NCI-H774 (cell line): ENCODE data around the gene PSMD1.

ENCODE experiments used
- DNase-seq: peaks from one replicate; lab custom pipeline; 2025; lab: John Stamatoyannopoulos, UW

PSMD1 gene

DNA sequence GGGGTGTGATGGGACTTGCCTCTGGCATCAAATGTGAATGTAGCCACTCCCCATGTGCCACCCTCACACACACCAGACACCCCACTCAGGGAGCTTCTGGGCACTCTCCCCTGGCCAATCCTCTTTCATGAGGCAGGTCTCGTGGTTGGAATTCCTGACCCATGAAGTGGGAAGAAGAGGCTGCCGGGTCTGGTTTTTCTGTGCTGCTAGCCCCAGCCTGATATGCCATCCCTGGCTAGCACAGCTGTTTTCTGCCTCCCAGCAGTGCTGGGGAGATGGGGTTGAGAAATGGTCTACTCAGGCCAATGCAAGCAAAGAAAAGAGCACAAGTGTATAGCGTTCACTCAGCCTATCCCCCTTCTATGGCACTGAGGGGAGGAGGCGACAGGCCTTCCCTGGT lies 20.5 kb upstream of the PSMD1 start:
- no peak for DNase-seq

DNA sequence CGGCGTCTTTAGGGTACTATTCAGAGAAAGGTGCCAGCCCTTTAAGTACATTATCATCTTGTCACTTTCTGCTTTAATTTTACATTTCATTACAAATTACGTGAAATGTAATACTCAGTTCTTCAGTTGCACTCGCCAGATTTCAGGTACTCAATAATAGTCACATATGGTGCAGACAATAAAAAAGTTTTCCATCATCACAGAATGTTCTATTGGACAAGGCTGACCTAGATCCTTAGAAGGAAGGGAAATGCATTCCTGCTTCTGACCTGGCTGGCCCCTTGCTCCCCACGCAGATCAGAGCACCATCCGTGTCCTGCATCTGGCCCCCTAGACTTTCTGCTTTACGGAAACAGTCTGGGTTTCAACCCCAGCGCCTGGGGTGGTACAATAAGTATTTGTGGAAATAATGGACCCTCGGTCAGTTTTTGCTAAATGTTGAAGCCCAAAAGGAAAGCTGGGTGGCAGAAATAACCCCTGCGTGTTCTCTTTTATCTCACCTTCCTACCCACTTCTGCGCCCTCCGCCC lies 20.0 kb upstream of the PSMD1 start:
- no peak for DNase-seq

DNA sequence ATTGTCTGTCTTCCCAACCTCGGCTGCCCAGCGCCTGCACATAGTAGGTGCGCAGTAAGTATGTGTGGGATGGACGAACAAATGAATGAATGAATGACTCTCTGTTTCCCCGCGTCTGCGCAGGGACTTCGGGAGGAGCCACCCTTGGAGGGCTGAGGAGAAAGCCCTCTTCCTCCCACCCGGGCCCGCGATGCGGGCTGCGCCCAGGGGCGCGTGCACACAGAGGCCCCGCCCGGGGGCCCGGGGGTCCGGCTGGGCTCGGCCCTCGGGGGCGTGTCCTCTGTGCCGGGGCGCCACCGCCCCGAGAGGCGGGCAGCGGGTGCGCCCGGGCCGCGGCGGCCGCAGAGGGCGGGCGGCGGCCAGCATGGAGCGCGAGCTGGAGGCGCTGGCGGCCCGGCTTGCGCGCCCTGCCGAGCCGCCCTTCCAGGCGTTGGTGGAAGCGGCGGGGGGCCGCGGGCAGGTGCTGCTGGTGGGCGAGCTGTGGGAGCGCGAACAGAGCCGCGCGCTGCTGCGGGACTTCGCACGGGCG lies 19.4 kb upstream of the PSMD1 start, which contains the start of gene C2orf72:
Gene C2orf72 (plus strand): TSS at position 322 of the 529 bp plus-strand sequence. CDS start 43 bp downstream, at position 365.
- DNase-seq, result no peak

DNA sequence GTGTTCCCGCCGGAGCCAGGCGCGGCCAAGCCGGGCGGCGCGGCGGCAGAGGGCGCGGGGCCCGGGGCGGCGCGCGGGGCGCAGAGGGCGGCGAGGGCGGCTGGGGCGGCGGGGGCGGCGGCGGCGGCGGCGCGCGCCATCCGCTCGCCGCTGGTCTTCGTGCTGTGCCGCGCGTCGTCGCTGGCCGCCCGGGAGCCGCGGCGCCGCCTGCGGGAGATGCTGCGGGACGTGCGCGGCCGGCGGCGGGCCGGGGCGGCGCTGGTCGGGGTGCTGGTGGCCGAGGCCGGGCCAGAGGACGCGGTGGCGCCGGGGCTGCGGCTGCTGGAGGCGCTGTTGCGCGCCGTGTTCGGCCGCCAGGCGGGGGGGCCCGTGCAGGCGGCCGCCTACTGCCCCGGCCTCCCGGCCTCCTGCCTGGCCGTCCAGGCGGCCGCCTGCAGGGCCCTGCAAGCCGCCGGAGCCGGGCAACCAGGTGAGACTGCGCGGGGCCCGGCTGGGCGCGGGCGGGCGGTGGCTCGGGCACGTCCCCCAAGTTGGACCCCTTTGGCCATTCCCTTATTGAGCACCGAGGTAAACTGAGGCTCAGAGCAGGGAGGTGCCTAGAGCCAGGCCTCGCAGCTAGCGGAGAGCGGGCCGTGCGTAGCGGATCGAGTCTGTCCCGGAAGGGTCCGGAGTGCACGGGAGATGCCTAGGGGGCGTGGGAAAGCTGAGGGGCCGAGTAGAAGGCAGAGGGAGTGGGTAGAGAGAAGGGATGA lies 18.8 kb upstream of the PSMD1 start:
- DNase-seq, result no peak

DNA sequence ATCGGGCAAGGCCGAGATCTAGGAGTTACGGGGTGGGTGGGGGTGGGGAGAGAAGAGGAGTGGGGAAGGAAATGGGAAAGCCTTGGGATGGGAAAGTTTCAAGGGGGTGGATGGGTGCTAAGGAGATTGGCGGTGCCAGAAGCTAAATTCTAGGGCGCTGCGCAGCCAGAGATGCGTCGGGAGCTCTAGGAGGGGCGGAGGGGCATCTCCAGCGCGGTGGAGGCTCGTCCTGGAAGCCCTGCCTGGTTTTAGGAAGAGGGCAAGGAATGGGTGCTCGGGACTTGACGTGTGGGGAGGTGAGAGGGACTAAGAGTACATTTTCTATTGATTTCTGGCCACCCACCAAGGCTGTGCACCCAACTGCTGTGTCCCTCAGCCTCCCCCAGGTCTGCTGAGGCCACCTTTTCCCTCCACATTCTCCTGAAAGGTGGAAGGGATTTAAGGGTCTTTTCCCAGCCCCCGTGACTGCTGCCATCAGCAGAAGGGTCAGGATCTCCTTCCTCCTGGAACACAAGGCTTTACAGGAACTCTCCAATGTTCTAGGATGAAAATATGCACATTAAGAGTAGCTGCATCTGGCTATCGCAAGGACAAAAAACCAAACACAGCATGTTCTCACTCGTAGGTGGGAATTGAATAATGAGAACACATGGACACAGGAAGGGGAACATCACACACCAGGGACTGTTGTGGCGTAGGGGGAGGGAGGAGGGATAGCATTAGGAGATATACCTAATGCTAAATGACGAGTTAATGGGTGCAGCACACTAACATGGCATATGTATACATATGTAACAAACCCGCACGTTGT lies 18.0 kb upstream of the PSMD1 start:
- DNase-seq, result no peak

- DNase-seq, result no peak
These were observed 17.4 kb upstream of the PSMD1 start for GRCh38 chr2:231039294-231039664.

GRCh38 chr2:231039821-231040364 lies 16.8 kb upstream of the PSMD1 start:
- no peak for DNase-seq

DNA sequence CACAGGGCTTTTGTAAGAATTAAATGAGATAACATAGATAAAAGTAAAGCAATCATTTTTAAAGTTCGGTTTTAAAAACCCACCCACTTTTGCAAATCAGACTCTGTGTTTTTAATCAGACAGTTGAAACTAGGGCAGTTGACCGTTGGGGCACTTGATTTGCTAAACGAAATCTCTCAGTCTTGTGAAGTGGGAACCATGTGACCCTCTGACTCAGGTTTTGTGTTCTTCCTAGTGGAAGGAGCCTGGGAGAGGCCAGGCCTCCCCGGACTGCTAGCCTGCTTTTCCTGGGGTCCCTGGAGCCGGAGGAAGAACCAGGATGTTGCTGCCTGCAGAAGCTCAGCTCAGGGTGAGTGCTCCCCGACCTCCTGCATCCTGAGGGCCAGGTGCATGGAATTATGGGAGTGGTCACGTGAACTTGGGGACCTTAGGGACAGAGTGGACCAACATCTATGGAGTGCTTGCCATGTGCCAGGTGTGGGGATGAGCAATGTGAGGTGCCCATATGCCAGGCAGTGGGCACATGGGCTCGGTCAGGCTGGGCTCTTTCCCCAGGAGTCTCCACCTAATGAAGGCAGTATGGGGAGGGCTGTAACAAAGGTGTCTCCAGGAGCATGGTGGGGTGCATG lies 15.5 kb upstream of the PSMD1 start:
- DNase-seq, result no peak

DNA sequence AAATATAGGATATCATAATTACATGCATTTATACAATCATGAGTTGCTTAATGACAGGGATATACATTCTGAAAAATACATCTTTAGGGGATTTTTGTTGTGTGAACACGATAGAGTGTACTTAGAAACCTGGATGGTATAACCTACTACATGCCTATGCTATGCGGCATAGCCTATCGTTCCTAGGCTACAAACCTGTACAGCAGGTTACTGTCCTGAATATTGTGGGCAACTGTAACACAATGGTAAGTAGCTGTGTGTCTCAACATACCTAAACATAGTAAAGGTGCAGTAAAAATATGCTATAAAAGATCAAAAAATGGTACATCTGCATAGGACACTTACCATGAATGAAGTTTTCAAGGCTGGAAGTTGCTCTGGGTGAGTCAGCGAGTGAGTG lies 12.9 kb upstream of the PSMD1 start:
- no peak for DNase-seq

DNA sequence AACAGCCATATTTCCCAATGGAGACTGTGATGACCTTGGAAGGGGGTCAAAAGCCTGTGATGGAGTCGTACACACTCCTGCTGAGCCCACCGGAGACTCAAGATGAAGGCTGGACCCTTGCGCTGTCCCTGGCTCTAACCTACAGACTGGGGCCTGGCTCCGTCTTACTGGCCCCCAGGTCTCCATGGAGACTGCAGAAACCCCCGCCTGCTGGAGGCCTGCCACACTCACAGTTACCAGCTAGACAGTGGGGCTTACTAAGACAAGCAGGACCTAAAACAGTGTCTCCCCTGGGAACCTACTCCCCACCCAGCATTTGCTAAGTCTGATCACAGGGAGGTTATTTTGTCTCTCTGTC lies 9.8 kb upstream of the PSMD1 start:
- no peak for DNase-seq

GRCh38 chr2:231047274-231047922 lies 9.3 kb upstream of the PSMD1 start:
- no peak for DNase-seq

- DNase-seq, result no peak
These were observed 8.4 kb upstream of the PSMD1 start for GRCh38 chr2:231047923-231048915.

GRCh38 chr2:231049286-231050017 lies 7.2 kb upstream of the PSMD1 start:
- DNase-seq, result no peak

DNA sequence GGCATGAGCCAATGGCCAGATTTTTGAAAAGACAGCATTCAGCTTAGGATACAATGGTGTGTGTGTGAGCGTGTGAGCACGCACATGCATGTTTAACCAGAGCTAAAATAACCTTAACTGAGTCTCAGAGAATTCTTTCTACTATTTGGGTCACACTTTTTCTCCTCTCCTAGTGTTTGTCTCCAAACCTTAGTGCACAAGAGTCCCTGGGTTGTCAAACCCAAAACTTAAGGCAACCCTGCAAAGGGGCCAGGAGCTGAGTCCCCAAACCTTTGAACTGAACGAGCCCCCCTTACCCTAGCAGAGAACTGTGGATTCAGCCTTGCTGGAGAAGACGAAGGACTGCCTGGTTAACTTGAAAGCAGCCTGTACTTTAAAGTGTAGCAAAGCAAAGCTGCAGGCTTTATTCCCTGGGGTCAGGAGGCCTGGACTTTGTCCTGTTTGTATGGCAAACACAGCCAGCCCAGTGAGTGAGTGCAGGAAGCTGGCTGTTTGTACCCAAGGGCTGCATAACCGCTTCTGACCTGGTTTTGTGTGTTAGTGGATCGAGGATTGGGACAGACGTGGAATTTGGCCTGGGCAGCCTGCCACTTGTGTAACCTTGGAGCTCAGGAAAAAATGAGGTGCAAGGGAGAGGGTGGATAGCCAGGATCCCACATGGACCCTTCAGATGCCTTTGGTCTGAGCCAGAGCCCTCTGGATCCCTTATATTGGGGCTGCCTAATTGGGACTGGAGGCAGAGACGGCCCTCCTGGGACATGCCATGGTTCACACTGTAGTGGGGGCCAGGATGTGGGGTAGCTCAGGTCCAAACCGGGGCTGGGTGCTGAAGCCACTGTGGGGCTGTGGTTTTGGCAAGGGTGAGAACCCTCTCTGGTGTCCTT lies 6.4 kb upstream of the PSMD1 start:
- DNase-seq, result no peak

- no peak for DNase-seq
These were observed 5.6 kb upstream of the PSMD1 start for GRCh38 chr2:231051116-231051515.

GRCh38 chr2:231052494-231053451 lies 3.9 kb upstream of the PSMD1 start:
- peak; percentile 68 for DNase-seq

- DNase-seq, result no peak
These were observed 2.8 kb upstream of the PSMD1 start for GRCh38 chr2:231053846-231054245.

- DNase-seq, result no peak
These were observed 923 bp downstream of the PSMD1 start for GRCh38 chr2:231057590-231057989.
